Measurements from ENCODE around the gene BPIFA2. TPM values are rescaled to one million over a fixed set of nuclear protein-coding genes. Genes with fewer than 3 reads are reported as not detected.

BPIFA2 gene
- total and polyA plus RNA-seq, 12 donors = not detected

DNA sequence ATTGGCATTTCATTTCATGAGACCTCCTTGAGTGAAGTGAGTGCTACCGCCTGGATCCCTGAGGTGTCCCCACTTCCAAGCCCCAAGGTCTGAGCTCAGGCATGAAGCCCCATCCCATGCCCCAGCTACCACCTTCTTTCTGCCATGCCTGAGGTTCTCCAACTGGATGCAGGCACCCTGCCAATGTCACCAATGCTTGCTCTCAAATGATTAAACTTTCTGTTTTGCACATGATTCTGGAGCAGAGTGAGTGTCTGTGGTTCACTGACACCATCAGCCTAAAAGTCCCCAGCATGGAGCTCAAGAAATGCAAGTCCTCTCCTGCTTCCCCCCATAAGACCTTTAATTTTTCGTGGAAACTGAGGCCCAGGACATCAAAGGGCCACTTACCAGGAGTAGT is 43.7 kb upstream of the BPIFA2 start:
- H3K27ac ChIP-seq = no peak overlapping the region
- no peaks in the 10 kb centered on the region for H3K36me3 ChIP-seq
- DNase-seq = no peak
- intact Hi-C loops (cut with DNase I) = no loop called here
- peaks cover 0 to 7% (median 0%) of the 10 kb centered on the region in 11 donors for H3K9me3 ChIP-seq
- H3K27me3 ChIP-seq = peaks cover 0 to 16% (median 0%) of the 10 kb centered on the region in 7 donors
- H3K4me1 ChIP-seq = peaks cover 0 to 6% (median 0%) of the 10 kb centered on the region in 9 donors
- TF ChIP-seq, protein P1, sequence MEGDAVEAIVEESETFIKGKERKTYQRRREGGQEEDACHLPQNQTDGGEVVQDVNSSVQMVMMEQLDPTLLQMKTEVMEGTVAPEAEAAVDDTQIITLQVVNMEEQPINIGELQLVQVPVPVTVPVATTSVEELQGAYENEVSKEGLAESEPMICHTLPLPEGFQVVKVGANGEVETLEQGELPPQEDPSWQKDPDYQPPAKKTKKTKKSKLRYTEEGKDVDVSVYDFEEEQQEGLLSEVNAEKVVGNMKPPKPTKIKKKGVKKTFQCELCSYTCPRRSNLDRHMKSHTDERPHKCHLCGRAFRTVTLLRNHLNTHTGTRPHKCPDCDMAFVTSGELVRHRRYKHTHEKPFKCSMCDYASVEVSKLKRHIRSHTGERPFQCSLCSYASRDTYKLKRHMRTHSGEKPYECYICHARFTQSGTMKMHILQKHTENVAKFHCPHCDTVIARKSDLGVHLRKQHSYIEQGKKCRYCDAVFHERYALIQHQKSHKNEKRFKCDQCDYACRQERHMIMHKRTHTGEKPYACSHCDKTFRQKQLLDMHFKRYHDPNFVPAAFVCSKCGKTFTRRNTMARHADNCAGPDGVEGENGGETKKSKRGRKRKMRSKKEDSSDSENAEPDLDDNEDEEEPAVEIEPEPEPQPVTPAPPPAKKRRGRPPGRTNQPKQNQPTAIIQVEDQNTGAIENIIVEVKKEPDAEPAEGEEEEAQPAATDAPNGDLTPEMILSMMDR (IDR thresholded peaks at IDR 0.05) = no peak
- no peak overlapping the region for H3K4me3 ChIP-seq
- 63 to 67% methylated on average over 2 of the region's 2 CpGs for WGBS, 2 donors
- no peak for ATAC-seq

DNA sequence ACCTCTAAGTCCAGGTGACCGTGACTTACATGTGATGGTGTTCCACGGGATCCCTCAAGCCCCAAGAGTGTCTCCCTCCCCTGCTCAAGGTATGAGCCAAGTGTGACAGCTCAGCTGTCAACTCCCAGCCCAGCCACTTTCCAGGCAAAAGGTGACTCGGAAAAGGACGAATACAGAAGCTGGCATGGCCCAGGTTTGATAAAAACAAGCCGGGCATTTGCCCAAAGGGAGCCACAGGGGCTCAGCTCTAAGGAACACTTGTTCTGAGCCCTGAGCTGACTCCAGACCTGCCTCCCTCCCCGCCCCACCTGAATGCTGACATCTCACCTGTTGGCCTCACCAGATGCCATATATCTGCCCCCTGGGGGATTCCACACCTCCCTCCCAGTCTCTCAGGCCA is 43.0 kb upstream of the BPIFA2 start:
- ATAC-seq = peak in 2 of 8 donors; percentile 34 to 63
- TF ChIP-seq, protein P1 (IDR thresholded peaks at IDR 0.05) = no peak
- Histone ChIP-seq H3K36me3 (no peaks in the 10 kb centered on the region), H3K27ac (no peak overlapping the region), H3K4me3 (no peak overlapping the region), H3K4me1 (peaks cover 0 to 6% (median 0%) of the 10 kb centered on the region in 9 donors), H3K27me3 (peaks cover 0 to 18% (median 0%) of the 10 kb centered on the region in 7 donors), H3K9me3 (peaks cover 0 to 6% (median 0%) of the 10 kb centered on the region in 11 donors)
- no peak for DNase-seq
- 63 to 64% methylated on average over 6 of the region's 6 CpGs for WGBS, 2 donors
- intact Hi-C loops (cut with DNase I) = no loop called here

DNA sequence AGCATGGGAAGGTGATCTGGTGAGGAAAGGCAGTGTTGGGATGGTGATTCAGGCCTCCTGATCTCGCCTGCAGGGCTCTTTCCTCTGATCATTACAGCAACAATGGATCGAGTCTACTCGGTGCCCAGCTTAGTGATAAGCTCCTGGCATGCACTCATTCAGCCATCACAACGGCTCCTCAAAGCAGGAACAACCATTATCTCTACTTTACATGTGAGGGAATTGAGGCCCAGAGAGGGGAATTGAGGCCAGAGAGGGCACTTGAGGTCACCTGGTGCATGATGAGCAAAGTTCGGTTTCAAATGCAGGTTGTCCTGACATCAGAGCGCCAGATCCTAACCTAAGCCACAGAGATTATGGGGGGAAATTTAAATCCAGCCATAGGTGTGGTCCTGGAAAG is 42.0 kb upstream of the BPIFA2 start:
- Histone ChIP-seq H3K27ac (no peak overlapping the region), H3K4me1 (peaks cover 0 to 6% (median 0%) of the 10 kb centered on the region in 9 donors), H3K36me3 (no peaks in the 10 kb centered on the region), H3K27me3 (peaks cover 0 to 24% (median 0%) of the 10 kb centered on the region in 7 donors), H3K4me3 (no peak overlapping the region), H3K9me3 (no peaks in the 10 kb centered on the region)
- DNase-seq (no peak), ATAC-seq (peak in 3 of 8 donors; percentile 35 to 55 (median 48))
- 39% methylated on average over 6 of the region's 6 CpGs for WGBS, 2 donors
- TF ChIP-seq, protein P1 (IDR thresholded peaks at IDR 0.05) = no peak
- intact Hi-C loops (cut with DNase I) = no loop called here

DNA sequence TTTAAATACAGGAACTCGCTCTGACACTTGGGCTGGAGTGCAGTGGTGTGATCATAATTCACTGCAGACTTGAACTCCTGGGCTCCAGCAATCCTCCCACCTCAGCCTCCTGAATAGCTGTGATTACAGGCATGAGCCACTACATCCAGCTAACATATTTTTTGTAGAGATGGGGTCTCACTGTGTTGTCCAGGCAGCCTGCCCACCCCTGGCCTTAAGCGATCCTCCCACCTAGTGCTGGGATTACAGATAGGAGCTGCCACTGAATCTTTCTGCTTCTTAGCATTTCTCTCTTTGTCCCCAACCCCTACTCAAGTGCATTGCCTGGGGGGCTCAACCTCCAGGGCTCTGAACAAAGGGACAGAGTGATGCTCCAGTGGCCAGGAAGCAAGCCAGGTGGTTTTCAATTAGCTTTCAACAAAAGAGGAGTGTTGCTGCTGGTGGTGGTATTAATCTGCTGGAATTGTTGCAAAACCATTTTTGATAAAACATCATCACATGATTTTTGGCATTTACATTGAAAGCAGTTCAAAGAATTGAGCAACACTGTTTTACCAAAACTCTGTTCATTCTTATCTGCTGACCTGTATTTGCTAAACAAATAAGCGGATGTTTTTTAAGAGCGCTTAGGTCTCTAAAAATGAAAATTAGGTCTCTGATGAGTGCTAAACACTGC is 40.4 kb upstream of the BPIFA2 start:
- Histone ChIP-seq H3K9me3 (no peaks in the 10 kb centered on the region), H3K27me3 (peaks cover 0 to 32% (median 0%) of the 10 kb centered on the region in 7 donors), H3K4me1 (peaks cover 0 to 6% (median 0%) of the 10 kb centered on the region in 9 donors), H3K27ac (no peak overlapping the region), H3K36me3 (no peaks in the 10 kb centered on the region), H3K4me3 (no peak overlapping the region)
- TF ChIP-seq, protein P1 (IDR thresholded peaks at IDR 0.05) = no peak
- intact Hi-C loops (cut with DNase I) = no loop called here
- ATAC-seq (no peak), DNase-seq (no peak)
- 90 to 91% methylated on average over 4 of the region's 4 CpGs for WGBS, 2 donors

All from heart right ventricle (tissue), 16 donors.